SK-N-SH (cell line): ENCODE results near the gene KRT75. TPM values are rescaled to one million over a fixed set of nuclear protein-coding genes. Genes with fewer than 3 reads are reported as not detected.

Experiments used
- CTCF ChIA-PET: fragments of 300-600, 350-600 bp; formaldehyde crosslinking; extraction: SDS; loops from one replicate; lab custom pipeline; 2021; lab: Yijun Ruan, JAX
- POLR2A ChIA-PET: fragments of 350-600 bp; sonication (Branson Sonifier 250); formaldehyde crosslinking; extraction: SDS; loops from one replicate; lab custom pipeline; 2020; ENCODE audit warnings: antibody characterized with exemption, inconsistent platforms; lab: Yijun Ruan, JAX
- DNase-seq: peaks from one replicate; pipeline ENCODE4 v3.0.0; 2012
- H2AFZ ChIP-seq: fragments of 200-600 bp; sonication (generic); 2 replicates; pipeline ENCODE4 v1.8.1; 2016; ENCODE audit warnings: antibody characterized with exemption, mild to moderate bottlenecking, low read depth
- H3F3A ChIP-seq: fragments of 200-600 bp; sonication (generic); replicated peaks from 2 replicates; pipeline ENCODE3; 2016; ENCODE audit warnings: antibody characterized with exemption, mild to moderate bottlenecking; ENCODE audit not compliant: insufficient read depth
- H3K27ac ChIP-seq, 2 experiments: fragments of 200-500 bp in 1 of 2; fragments of 200-600 bp in 1 of 2; sonication (Bioruptor generic) in 1 of 2; sonication (generic), shearing (Covaris generic) in 1 of 2; 2 replicates each; pipeline versions ENCODE4 v1.5.1 to v1.6.1; 2014 to 2016; ENCODE audit warnings: low read depth in 2 of 2, inconsistent platforms in 1 of 2, low read length in 1 of 2, mild to moderate bottlenecking in 1 of 2, mixed read lengths in 1 of 2
- H3K27me3 ChIP-seq: fragments of 200-600 bp; sonication (generic), shearing (Covaris generic); 2 replicates; pipeline ENCODE4 v1.6.1; 2016; ENCODE audit warnings: mixed run types; ENCODE audit not compliant: insufficient read depth
- H3K36me3 ChIP-seq, 2 experiments: fragments of 200-500 bp in 1 of 2; fragments of 200-600 bp in 1 of 2; sonication (Bioruptor generic) in 1 of 2; sonication (generic) in 1 of 2; replicated peaks in 1 of 2; 2 replicates each; pipeline versions ENCODE3 to v1.5.1; 2014 to 2016; ENCODE audit warnings: low read length in 1 of 2, mild to moderate bottlenecking in 1 of 2; ENCODE audit not compliant: insufficient read depth in 2 of 2, control insufficient read depth in 1 of 2
- H3K4me1 ChIP-seq, 2 experiments: fragments of 200-500 bp in 1 of 2; fragments of 200-600 bp in 1 of 2; sonication (Bioruptor generic) in 1 of 2; sonication (generic), shearing (Covaris generic) in 1 of 2; 2 replicates each; pipeline versions ENCODE4 v1.5.1 to v1.6.1; 2014 to 2016; ENCODE audit warnings: low read depth in 1 of 2, low read length in 1 of 2, mixed run types in 1 of 2; ENCODE audit not compliant: insufficient read depth in 2 of 2, control insufficient read depth in 1 of 2
- H3K4me2 ChIP-seq: fragments of 200-600 bp; sonication (generic), shearing (Covaris generic); 2 replicates; pipeline ENCODE4 v1.6.1; 2017; ENCODE audit warnings: mixed run types
- H3K4me3 ChIP-seq, 2 experiments: fragments of 200-500 bp in 1 of 2; fragments of 200-600 bp in 1 of 2; sonication (Bioruptor generic) in 1 of 2; sonication (generic), shearing (Covaris generic) in 1 of 2; 2 replicates each; pipeline versions ENCODE4 v1.5.1 to v1.8.1; 2014 to 2016; ENCODE audit warnings: low read depth in 2 of 2, inconsistent platforms in 1 of 2, low read length in 1 of 2, mild to moderate bottlenecking in 1 of 2, mixed read lengths in 1 of 2, moderate library complexity in 1 of 2
- H3K79me2 ChIP-seq: fragments of 200-600 bp; sonication (generic); 2 replicates; pipeline ENCODE4 v1.8.1; 2017; ENCODE audit warnings: mild to moderate bottlenecking; ENCODE audit not compliant: insufficient read depth
- H3K9ac ChIP-seq: fragments of 200-600 bp; sonication (generic); 2 replicates; pipeline ENCODE4 v1.6.1; 2017; ENCODE audit warnings: mixed run types
- H3K9me2 ChIP-seq: fragments of 200-600 bp; sonication (generic); 2 replicates; pipeline ENCODE4 v1.6.1; 2017; ENCODE audit warnings: mixed run types
- H3K9me3 ChIP-seq: fragments of 200-600 bp; sonication (generic); 2 replicates; pipeline ENCODE4 v1.6.1; 2017; ENCODE audit warnings: mixed run types, mild to moderate bottlenecking, moderate library complexity
- H4K20me1 ChIP-seq: fragments of 200-600 bp; sonication (generic); 2 replicates; pipeline ENCODE4 v1.6.1; 2017; ENCODE audit warnings: mild to moderate bottlenecking, mixed run types; ENCODE audit not compliant: insufficient read depth
- CHD2 ChIP-seq: fragments of 150-350 bp; IDR thresholded peaks from 2 replicates; pipeline ENCODE4 v1.6.1; 2018; ENCODE audit warnings: low read length; ENCODE audit not compliant: partially characterized antibody
- ELF1 ChIP-seq: IDR thresholded peaks from 2 replicates; pipeline ENCODE4 v1.4.0; 2012
- EP300 ChIP-seq, 2 experiments: IDR thresholded peaks; 2 replicates each; pipeline versions ENCODE4 v1.4.0 to v1.6.1; 2012; ENCODE audit warnings: borderline replicate concordance in 1 of 2, low read depth in 1 of 2, low read length in 1 of 2
- EZH2phosphoT487 ChIP-seq: fragments of 200-600 bp; sonication (generic); IDR thresholded peaks from 2 replicates; pipeline ENCODE4 v1.6.1; 2017; ENCODE audit warnings: low read depth, mixed run types, mild to moderate bottlenecking, antibody characterized with exemption, moderate library complexity, borderline replicate concordance
- FOSL2 ChIP-seq: IDR thresholded peaks from 2 replicates; pipeline ENCODE4 v1.4.0; 2012; ENCODE audit warnings: low read depth, mild to moderate bottlenecking, moderate library complexity, borderline replicate concordance
- FOXJ3 ChIP-seq: sonication (generic); formaldehyde crosslinking; IDR thresholded peaks from 2 replicates; pipeline ENCODE4 v1.5.1; 2020; ENCODE audit warnings: mild to moderate bottlenecking, missing genetic modification reagents
- FOXM1 ChIP-seq: IDR thresholded peaks from 2 replicates; pipeline ENCODE4 v1.4.0; 2012; ENCODE audit warnings: low read depth, mild to moderate bottlenecking
- IRF3 ChIP-seq: fragments of 150-350 bp; IDR thresholded peaks from 2 replicates; pipeline ENCODE4 v1.6.1; 2016; ENCODE audit warnings: mild to moderate bottlenecking, low read depth, low read length
- MAX ChIP-seq: IDR thresholded peaks from 2 replicates; pipeline ENCODE4 v1.4.0; 2012; ENCODE audit warnings: low read depth
- MXI1 ChIP-seq: IDR thresholded peaks from 2 replicates; pipeline ENCODE4 v1.6.1; 2012; ENCODE audit warnings: mild to moderate bottlenecking, low read depth, low read length, improper control_type of control experiment
- NFIC ChIP-seq: IDR thresholded peaks from 2 replicates; pipeline ENCODE4 v1.4.0; 2012; ENCODE audit warnings: borderline replicate concordance
- NRF1 ChIP-seq: IDR thresholded peaks from 2 replicates; pipeline ENCODE4 v1.6.1; 2012; ENCODE audit warnings: low read depth, mild to moderate bottlenecking, low read length
- RCOR1 ChIP-seq: fragments of 150-350 bp; IDR thresholded peaks from 2 replicates; pipeline ENCODE4 v1.6.1; 2017; ENCODE audit warnings: antibody characterized with exemption, low read length
- REST ChIP-seq: IDR thresholded peaks from 2 replicates; pipeline ENCODE4 v1.6.1; 2012; ENCODE audit warnings: mild to moderate bottlenecking, low read depth, low read length, moderate library complexity
- RFX5 ChIP-seq: IDR thresholded peaks from 2 replicates; pipeline ENCODE4 v1.6.1; 2012; ENCODE audit warnings: mild to moderate bottlenecking, improper control_type of control experiment, low read length
- SMC3 ChIP-seq: IDR thresholded peaks from 2 replicates; pipeline ENCODE4 v1.6.1; 2012; ENCODE audit warnings: low read depth, low read length, improper control_type of control experiment
- TEAD4 ChIP-seq: IDR thresholded peaks from 2 replicates; pipeline ENCODE4 v1.4.0; 2012; ENCODE audit warnings: mild to moderate bottlenecking, borderline replicate concordance; ENCODE audit not compliant: insufficient read depth
- YY1 ChIP-seq: IDR thresholded peaks from 2 replicates; pipeline ENCODE4 v1.4.0; 2012; ENCODE audit warnings: low read depth, mild to moderate bottlenecking
- ZBTB33 ChIP-seq: IDR thresholded peaks from 2 replicates; pipeline ENCODE4 v1.4.0; 2012; ENCODE audit warnings: low read depth, borderline replicate concordance
- WGBS: methylation state at CpG from one replicate; pipeline ENCODE4 v1.1.6; 2017; ENCODE audit warnings: low lambda C conversion rate; 5-methylcytosine and 5-hydroxymethylcytosine counted together
- polyA plus RNA-seq, 3 experiments: library from polyadenylated mRNA; depleted of rRNA; stranded (reverse); fragments of >200 nt; gene quantifications; 2 replicates each; pipeline ENCODE4 v1.2.3, GENCODE V29; 2012
- TF ChIP-seq, protein P1 (sequence below): fragments of 150-350 bp; IDR thresholded peaks from 2 replicates; pipeline ENCODE4 v1.6.1; 2017; ENCODE audit warnings: antibody characterized with exemption, low read length, low read depth, borderline replicate concordance

KRT75 gene
- polyA plus RNA-seq, 1 of the 3 experiments (the other 2 are of a cell fraction) = not detected

- no peak overlapping the region for H3K27ac ChIP-seq
- no peak overlapping the region for H3K4me2 ChIP-seq
- TF ChIP-seq FOSL2 (no peak), TEAD4 (no peak), ELF1 (no peak), EZH2phosphoT487 (no peak), NRF1 (no peak), ZBTB33 (no peak), EP300 (IDR thresholded peaks at IDR 0.05; ENCODE audit: borderline replicate concordance in 1 of 2, low read depth in 1 of 2, low read length in 1 of 2) (no peak), RFX5 (no peak), FOXM1 (no peak), NFIC (no peak), SMC3 (no peak), RCOR1 (no peak), IRF3 (no peak), MAX (no peak)
- TF ChIP-seq, all 33 proteins: peak for 0
- no peaks in the 10 kb centered on the region for H3F3A ChIP-seq
- ChIA-PET POLR2A (no interaction called here), CTCF (interaction anchor here (1.0 to 1.1 kb wide), 2 partner anchors 19 to 485 kb away, joined by 3 to 4 read pairs; no protein-coding TSS in a partner anchor)
- H3K79me2 ChIP-seq = no peaks in the 10 kb centered on the region
- no peaks in the 10 kb centered on the region for H4K20me1 ChIP-seq
- no peak overlapping the region for H3K9ac ChIP-seq
- no peak overlapping the region for H2AFZ ChIP-seq
- no peaks in the 10 kb centered on the region for H3K4me1 ChIP-seq
- H3K27me3 ChIP-seq = peaks cover 35% of the 10 kb centered on the region; the same call in 1 of the 2 replicates
- no peak overlapping the region for H3K4me3 ChIP-seq
- DNase-seq = no peak
- H3K36me3 ChIP-seq = no peaks in the 10 kb centered on the region
- no peaks in the 10 kb centered on the region for H3K9me3 ChIP-seq
- H3K9me2 ChIP-seq = no peaks in the 10 kb centered on the region
- WGBS = 70% methylated on average over 11 of the region's 16 CpGs
Observed at GRCh38 chr12:52399756-52400155, 34.4 kb downstream of the KRT75 start.

GRCh38 chr12:52398176-52398575 lies 36.0 kb downstream of the KRT75 start:
- no peak for DNase-seq
- Histone ChIP-seq H3F3A (no peaks in the 10 kb centered on the region), H3K27ac (no peak overlapping the region), H3K27me3 (peaks cover 42% of the 10 kb centered on the region; the same call in 1 of the 2 replicates), H3K9ac (no peak overlapping the region), H3K4me1 (no peaks in the 10 kb centered on the region), H3K4me3 (no peak overlapping the region), H4K20me1 (no peaks in the 10 kb centered on the region), H3K4me2 (no peak overlapping the region), H3K79me2 (no peaks in the 10 kb centered on the region), H3K36me3 (no peaks in the 10 kb centered on the region), H2AFZ (no peak overlapping the region), H3K9me2 (no peaks in the 10 kb centered on the region), H3K9me3 (no peaks in the 10 kb centered on the region)
- 22% methylated on average over 1 of the region's 1 CpG for WGBS
- POLR2A ChIA-PET = no interaction called here
- CTCF ChIA-PET = interaction anchor here (0.8 to 1.4 kb wide), 4 partner anchors 10 to 486 kb away, joined by 3 to 4 read pairs (median 3); no protein-coding TSS in a partner anchor
- no peak for TF ChIP-seq CHD2
- TF ChIP-seq YY1 = no peak
- no peak for TF ChIP-seq REST
- no peak for TF ChIP-seq FOXJ3
- no peak for TF ChIP-seq FOSL2
- TF ChIP-seq, protein P1, sequence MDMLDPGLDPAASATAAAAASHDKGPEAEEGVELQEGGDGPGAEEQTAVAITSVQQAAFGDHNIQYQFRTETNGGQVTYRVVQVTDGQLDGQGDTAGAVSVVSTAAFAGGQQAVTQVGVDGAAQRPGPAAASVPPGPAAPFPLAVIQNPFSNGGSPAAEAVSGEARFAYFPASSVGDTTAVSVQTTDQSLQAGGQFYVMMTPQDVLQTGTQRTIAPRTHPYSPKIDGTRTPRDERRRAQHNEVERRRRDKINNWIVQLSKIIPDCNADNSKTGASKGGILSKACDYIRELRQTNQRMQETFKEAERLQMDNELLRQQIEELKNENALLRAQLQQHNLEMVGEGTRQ = no peak
- no peak for TF ChIP-seq NRF1
- TF ChIP-seq MXI1 = no peak
